ENCODE data around the gene ARSG.

Gene ARSG

DNA sequence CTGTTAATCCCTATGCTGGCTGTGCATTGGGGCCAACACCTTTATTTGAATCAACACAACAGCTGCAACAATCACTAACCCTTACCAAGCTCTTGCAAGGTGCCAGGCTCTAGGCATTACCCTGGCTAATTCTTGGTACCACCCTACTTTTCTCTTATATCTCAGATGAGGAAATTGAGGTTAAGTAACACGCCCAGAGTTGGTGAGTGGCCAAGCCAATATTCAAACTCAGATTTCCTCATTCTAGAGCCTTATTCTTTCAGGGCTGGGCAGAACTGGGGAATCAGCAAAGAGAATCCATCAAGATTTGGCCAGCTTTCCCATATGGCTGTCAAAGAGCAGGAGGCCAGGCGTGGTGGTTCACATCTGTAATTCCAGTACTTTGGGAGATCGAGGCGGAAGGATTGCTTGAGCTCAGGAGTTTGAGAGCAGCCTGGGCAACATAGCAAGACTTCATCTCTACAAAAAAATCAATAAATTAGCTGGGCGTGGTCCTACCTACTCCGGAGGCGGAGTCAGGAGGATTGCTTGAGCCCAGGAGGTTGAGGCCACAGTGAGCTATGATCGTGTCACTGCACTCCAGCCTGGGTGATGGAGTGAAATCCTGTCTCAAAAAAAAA lies 23.7 kb downstream of the ARSG start:
- H3K36me3 ChIP-seq: no peaks in the 10 kb centered on the region
- H3K9me3 ChIP-seq: no peaks in the 10 kb centered on the region
- TF ChIP-seq, protein P1, sequence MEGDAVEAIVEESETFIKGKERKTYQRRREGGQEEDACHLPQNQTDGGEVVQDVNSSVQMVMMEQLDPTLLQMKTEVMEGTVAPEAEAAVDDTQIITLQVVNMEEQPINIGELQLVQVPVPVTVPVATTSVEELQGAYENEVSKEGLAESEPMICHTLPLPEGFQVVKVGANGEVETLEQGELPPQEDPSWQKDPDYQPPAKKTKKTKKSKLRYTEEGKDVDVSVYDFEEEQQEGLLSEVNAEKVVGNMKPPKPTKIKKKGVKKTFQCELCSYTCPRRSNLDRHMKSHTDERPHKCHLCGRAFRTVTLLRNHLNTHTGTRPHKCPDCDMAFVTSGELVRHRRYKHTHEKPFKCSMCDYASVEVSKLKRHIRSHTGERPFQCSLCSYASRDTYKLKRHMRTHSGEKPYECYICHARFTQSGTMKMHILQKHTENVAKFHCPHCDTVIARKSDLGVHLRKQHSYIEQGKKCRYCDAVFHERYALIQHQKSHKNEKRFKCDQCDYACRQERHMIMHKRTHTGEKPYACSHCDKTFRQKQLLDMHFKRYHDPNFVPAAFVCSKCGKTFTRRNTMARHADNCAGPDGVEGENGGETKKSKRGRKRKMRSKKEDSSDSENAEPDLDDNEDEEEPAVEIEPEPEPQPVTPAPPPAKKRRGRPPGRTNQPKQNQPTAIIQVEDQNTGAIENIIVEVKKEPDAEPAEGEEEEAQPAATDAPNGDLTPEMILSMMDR (IDR thresholded peaks at IDR 0.05; ENCODE audit: low read depth, low read length): no peak
- DNase-seq: no peak
- no peak overlapping the region for H3K4me3 ChIP-seq (ENCODE audit: low read depth, low read length)
- H3K4me1 ChIP-seq: no peaks in the 10 kb centered on the region
- H3K27me3 ChIP-seq: no peaks in the 10 kb centered on the region

DNA sequence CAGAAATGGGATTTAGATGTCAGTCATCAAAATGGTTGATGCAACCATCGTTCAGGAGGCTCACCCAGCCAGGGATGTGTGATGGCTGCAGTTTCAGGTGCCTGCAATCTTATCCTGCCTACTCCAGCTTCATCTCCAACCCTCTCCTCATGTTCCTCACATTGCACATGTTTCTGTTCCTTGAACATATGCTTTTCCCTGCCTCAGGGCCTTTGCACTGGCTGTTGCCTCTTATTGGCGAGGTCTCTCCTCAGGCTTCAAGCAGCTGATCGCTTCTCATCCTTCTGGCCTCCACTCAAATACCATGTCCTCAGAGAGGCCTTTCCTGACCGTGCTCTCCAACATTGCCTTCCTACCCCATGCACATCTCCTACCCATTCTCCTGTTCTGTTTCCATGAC lies 24.6 kb downstream of the ARSG start:
- Histone ChIP-seq H3K36me3 (no peaks in the 10 kb centered on the region), H3K4me3 (ENCODE audit: low read depth, low read length) (no peak overlapping the region), H3K4me1 (no peaks in the 10 kb centered on the region), H3K27me3 (no peaks in the 10 kb centered on the region), H3K9me3 (no peaks in the 10 kb centered on the region)
- DNase-seq: no peak
- TF ChIP-seq, protein P1 (IDR thresholded peaks at IDR 0.05; ENCODE audit: low read depth, low read length): no peak

DNA sequence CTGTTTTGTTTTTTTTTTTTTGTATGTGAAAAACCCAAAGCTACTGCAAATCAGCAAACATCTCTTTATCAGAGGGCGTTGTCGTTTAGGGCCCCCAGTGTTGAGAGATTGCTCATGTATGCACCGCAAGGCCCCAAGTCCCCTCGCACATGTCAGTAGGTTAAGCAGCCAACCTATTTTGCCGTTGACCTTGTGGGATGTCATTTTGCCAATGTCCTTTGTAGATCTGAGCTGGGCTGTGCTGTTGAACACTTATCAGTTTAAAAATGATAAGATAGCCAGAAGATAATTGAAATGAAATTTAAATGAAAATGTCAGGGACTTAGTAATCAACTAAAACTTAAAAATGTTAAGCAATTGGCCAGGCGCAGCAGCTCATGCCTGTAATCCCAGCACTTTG lies 26.2 kb downstream of the ARSG start:
- Histone ChIP-seq H3K9me3 (no peaks in the 10 kb centered on the region), H3K4me3 (ENCODE audit: low read depth, low read length) (no peak overlapping the region), H3K4me1 (no peaks in the 10 kb centered on the region), H3K36me3 (no peaks in the 10 kb centered on the region), H3K27me3 (no peaks in the 10 kb centered on the region)
- TF ChIP-seq, protein P1 (IDR thresholded peaks at IDR 0.05; ENCODE audit: low read depth, low read length): no peak
- no peak for DNase-seq

DNA sequence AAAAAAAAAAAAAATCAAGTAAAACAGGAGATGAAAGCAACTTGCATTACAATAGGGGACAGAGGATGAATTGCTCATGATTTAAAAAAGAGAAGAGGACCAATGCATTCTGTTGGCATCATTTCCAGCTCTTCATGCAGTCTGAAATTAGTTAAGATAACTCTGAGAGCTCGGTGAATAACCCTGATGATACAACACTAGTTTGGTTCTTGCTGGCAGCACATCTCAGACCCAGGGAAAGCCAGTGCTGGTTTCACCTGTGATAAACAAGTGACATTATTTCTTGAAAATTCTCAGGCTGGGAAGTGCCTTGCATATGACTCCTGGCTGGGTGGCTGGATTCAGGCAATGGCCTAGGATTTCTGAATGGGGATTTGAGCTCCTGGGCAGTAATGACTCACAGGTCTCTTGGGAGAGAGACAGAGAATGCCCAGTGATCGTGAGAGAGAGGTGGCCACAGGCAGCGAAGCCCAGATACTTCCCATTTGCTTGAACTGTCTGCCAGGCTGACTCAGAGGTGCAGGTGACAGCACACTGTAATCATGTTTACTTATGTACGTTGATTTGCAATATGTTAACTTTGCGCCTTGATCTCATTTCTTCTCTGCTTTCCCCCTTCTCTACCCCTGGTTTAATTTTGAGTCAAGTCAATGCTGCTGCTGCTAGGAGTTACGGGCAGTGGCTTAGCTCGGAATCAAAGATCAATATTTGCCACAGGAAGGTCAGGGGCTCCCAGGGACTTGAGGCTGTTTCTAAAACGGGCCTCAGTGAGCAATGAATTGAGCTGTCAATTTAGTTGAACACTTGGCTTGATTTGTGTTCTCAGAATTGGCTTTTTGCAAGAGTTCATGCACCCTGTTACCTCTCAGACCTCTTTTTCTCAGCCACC lies 27.1 kb downstream of the ARSG start:
- TF ChIP-seq, protein P1 (IDR thresholded peaks at IDR 0.05; ENCODE audit: low read depth, low read length): no peak
- peak; percentile 44 for DNase-seq
- H3K4me3 ChIP-seq (ENCODE audit: low read depth, low read length): no peak overlapping the region

DNA sequence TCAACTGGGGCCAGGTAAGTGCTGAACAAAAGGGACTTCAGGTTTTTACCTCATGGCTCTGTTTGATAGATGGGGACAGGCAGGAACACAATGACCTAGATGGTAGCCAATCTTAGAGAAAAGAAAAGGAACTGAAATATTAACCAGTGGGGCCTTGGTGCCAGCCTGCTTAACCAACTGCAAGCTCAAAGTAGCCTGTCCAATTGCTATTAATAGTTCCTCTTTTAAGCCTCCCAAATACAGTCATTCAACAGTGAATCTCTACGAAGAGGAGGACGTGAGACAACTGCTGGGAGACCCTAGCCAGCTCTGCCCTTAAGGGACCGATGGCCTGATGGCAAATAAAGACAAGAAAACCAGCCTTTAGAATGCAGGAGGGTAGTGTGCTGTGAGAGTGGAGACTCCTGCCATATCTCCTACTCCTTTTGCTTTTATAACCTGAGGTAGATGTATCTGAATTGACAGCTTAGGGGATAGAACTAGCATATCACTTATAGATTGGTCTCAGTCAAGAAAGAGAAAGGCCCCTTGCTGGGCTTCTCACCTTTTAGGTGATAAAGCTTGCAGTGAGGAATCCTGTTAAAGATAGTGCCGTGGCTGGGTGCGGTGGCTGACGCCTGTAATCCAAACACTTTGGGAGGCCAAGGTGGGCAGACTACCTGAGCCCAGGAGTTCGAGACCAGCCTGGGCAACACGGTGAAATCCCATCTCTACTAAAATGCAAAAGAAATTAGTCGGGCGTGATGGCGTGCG lies 28.3 kb downstream of the ARSG start:
- H3K4me1 ChIP-seq: no peaks in the 10 kb centered on the region
- no peaks in the 10 kb centered on the region for H3K27me3 ChIP-seq
- TF ChIP-seq, protein P1 (IDR thresholded peaks at IDR 0.05; ENCODE audit: low read depth, low read length): no peak
- no peaks in the 10 kb centered on the region for H3K9me3 ChIP-seq
- no peak overlapping the region for H3K4me3 ChIP-seq (ENCODE audit: low read depth, low read length)
- H3K36me3 ChIP-seq: no peaks in the 10 kb centered on the region
- no peak for DNase-seq

More for the DNA sequence above, 27.1 kb downstream of the ARSG start:
- Histone ChIP-seq H3K4me1 (no peaks in the 10 kb centered on the region), H3K9me3 (no peaks in the 10 kb centered on the region), H3K36me3 (no peaks in the 10 kb centered on the region), H3K27me3 (no peaks in the 10 kb centered on the region)
